ENCODE results near the gene AJM1.

- TF ChIP-seq MAX (IDR thresholded peaks at IDR 0.05) (no peak), SRF (IDR thresholded peaks at IDR 0.05; ENCODE audit: low read depth, low read length) (no peak)
These were observed 39.4 kb downstream of the AJM1 start for GRCh38 chr9:136881691-136882108.

Measured in H1 (cell line).